Left lung (tissue), 10 donors: ENCODE measurements around the gene MISP. TPM values are rescaled to one million over a fixed set of nuclear protein-coding genes. Genes with fewer than 3 reads are reported as not detected.

Experiments
- ATAC-seq: fragments of 200-7000 bp; cut with Tn5 transposase; one replicate; pipeline ENCODE4 v1.9.1; 2020; ENCODE audit warnings: moderate library complexity
- DNase-seq, 4 donors: peaks; one replicate each; pipeline ENCODE4 v3.0.0-alpha.2; 2013 to 2020
- H3K27ac ChIP-seq, 2 donors: fragments of 200-600 bp; sonication (generic) in 1 of 2; one replicate each; pipeline versions ENCODE4 v1.5.0 to v1.8.0; 2020 to 2021
- H3K27me3 ChIP-seq, 2 donors: fragments of 200-600 bp; sonication (generic) in 1 of 2; one replicate each; pipeline versions ENCODE4 v1.5.0 to v1.8.0; 2020 to 2021
- H3K36me3 ChIP-seq, 2 donors: fragments of 200-600 bp; sonication (generic) in 1 of 2; one replicate each; pipeline versions ENCODE4 v1.5.0 to v1.8.0; 2020 to 2021
- H3K4me1 ChIP-seq, 2 donors: fragments of 200-600 bp; one replicate each; pipeline ENCODE4 v1.8.0; 2021
- H3K4me3 ChIP-seq, 2 donors: fragments of 200-600 bp; sonication (generic) in 1 of 2; one replicate each; pipeline versions ENCODE4 v1.5.0 to v1.8.0; 2020 to 2021; ENCODE audit warnings: mild to moderate bottlenecking in 1 of 2
- H3K9me3 ChIP-seq, 2 donors: fragments of 200-600 bp; sonication (generic) in 1 of 2; one replicate each; pipeline versions ENCODE4 v1.5.0 to v1.8.0; 2020 to 2021
- intact Hi-C, 2 donors: fragments of 100-400 bp; cut with DNase I; formaldehyde crosslinking; loops; one replicate each; pipeline versions ENCODE4 v1.11.2 to v1.14.2; 2022
- polyA plus RNA-seq, 6 donors: library from polyadenylated mRNA; unstranded; fragments of 120-200 nt; gene quantifications; one replicate each; pipeline ENCODE4 v1.2.1, GENCODE V29; 2013; ENCODE audit not compliant: insufficient read length in 6 of 6
- total RNA-seq, 2 donors: library from RNA; stranded (reverse); fragmentation: NEBNext Ultra II Directional; extraction: Animal tissue kit (Norgen Biotek cat#: 25700); gene quantifications; one replicate each; pipeline ENCODE4 v1.2.1, GENCODE V29; 2021
- TF ChIP-seq, protein P1 (sequence below), 2 donors: fragments of 200-600 bp; sonication (generic) in 1 of 2; IDR thresholded peaks; one replicate each; pipeline versions ENCODE4 v1.5.0 to v1.8.0; 2021; ENCODE audit warnings: antibody characterized with exemption in 2 of 2
- donor health status: DM: no; HTN: yes; CAD: no.
- donor health status: DM: no; HTN: no; CAD: no.

MISP gene
- total and polyA plus RNA-seq, 8 donors: 5.8 to 44.0 (median 13.2) TPM

DNA sequence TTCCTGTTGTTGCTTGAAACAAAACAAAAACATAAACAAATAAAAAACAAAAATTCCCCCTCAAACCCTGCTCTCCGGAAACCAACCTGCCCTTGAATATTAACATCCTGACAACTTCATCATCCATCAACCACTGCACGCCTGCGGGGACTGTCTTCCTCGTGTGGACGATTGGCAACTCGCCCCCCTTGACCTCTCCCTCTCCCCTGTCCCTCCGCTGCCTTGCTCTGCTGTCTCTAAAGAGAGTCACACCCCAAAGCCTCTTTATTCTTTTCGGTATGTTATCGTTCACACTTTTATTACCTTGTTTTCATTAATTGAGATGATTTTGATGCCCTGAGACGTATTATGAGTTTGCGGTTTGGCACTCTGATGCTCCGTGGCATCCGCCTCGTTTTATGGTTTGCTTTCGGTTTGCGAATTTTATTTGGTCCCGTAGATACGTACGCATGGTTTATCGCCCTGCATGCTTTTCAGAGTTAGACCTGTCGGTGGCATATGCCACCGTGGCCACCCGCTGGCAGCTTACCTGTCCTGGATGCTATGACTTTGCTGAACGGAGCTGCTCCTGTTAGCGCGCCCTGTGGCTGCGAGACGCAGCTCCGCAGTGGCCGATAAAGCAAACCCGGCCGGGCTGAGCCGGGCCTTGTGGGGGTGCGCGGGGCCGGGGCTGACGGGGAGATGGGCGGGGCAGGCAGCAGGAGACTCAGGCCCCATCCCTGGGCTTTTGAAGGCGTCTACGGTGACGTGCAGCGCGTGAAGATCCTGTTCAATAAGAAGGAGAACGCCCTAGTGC, 56.9 kb downstream of the MISP start:
- Histone ChIP-seq H3K27me3 (no peaks in the 10 kb centered on the region), H3K4me3 (no peak overlapping the region), H3K36me3 (peaks cover 13 to 97% of the 10 kb centered on the region in 2 donors), H3K27ac (no peak overlapping the region), H3K9me3 (no peaks in the 10 kb centered on the region), H3K4me1 (peaks cover 6 to 20% of the 10 kb centered on the region in 2 donors)
- DNase-seq (no peak), ATAC-seq (no peak)
- intact Hi-C loops: no loop called here
- TF ChIP-seq, protein P1, sequence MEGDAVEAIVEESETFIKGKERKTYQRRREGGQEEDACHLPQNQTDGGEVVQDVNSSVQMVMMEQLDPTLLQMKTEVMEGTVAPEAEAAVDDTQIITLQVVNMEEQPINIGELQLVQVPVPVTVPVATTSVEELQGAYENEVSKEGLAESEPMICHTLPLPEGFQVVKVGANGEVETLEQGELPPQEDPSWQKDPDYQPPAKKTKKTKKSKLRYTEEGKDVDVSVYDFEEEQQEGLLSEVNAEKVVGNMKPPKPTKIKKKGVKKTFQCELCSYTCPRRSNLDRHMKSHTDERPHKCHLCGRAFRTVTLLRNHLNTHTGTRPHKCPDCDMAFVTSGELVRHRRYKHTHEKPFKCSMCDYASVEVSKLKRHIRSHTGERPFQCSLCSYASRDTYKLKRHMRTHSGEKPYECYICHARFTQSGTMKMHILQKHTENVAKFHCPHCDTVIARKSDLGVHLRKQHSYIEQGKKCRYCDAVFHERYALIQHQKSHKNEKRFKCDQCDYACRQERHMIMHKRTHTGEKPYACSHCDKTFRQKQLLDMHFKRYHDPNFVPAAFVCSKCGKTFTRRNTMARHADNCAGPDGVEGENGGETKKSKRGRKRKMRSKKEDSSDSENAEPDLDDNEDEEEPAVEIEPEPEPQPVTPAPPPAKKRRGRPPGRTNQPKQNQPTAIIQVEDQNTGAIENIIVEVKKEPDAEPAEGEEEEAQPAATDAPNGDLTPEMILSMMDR (IDR thresholded peaks at IDR 0.05): no peak

DNA sequence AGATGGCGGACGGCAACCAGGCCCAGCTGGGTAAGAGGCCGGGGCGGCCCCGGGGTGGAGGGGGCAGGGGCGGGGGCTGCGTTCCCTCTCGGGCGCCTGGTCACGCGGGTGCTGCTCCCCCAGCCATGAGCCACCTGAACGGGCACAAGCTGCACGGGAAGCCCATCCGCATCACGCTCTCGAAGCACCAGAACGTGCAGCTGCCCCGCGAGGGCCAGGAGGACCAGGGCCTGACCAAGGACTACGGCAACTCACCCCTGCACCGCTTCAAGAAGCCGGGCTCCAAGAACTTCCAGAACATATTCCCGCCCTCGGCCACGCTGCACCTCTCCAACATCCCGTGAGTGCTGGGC, 57.5 kb downstream of the MISP start:
- H3K9me3 ChIP-seq: no peaks in the 10 kb centered on the region
- H3K27ac ChIP-seq: no peak overlapping the region
- intact Hi-C loops: no loop called here
- peaks cover 13 to 97% of the 10 kb centered on the region in 2 donors for H3K36me3 ChIP-seq
- DNase-seq (no peak), ATAC-seq (no peak)
- TF ChIP-seq, protein P1 (IDR thresholded peaks at IDR 0.05): no peak
- H3K4me3 ChIP-seq: no peak overlapping the region
- H3K27me3 ChIP-seq: no peaks in the 10 kb centered on the region
- H3K4me1 ChIP-seq: peaks cover under 1 to 14% of the 10 kb centered on the region in 2 donors

DNA sequence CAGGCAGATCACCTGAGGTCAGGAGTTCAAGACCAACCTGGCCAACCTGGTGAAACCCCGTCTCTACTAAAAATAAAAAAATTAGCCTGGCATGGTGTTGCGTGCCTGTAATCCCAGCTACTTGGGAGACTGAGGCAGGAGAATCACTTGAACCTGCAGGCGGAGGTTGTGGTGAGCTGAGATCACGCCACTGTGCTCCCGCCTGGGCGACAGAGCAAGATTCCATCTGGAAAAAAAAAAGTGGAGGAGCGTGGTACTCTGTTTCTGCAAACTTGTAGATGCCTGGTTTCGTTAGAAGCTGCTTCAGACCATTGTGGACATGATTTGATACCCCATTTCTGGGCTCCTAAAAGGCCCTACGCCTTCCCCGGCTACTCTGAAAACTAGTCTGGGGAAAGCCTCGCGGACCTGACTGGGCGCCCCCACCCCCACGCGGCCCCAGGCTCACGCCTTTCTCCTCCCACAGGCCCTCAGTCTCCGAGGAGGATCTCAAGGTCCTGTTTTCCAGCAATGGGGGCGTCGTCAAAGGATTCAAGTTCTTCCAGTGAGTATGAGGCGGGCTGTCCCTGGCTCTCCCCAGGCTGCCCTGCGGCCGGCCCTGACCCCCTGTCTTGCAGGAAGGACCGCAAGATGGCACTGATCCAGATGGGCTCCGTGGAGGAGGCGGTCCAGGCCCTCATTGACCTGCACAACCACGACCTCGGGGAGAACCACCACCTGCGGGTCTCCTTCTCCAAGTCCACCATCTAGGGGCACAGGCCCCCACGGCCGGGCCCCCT, 59.4 kb downstream of the MISP start:
- no peak for DNase-seq
- peaks cover 7 to 90% of the 10 kb centered on the region in 2 donors for H3K36me3 ChIP-seq

DNA sequence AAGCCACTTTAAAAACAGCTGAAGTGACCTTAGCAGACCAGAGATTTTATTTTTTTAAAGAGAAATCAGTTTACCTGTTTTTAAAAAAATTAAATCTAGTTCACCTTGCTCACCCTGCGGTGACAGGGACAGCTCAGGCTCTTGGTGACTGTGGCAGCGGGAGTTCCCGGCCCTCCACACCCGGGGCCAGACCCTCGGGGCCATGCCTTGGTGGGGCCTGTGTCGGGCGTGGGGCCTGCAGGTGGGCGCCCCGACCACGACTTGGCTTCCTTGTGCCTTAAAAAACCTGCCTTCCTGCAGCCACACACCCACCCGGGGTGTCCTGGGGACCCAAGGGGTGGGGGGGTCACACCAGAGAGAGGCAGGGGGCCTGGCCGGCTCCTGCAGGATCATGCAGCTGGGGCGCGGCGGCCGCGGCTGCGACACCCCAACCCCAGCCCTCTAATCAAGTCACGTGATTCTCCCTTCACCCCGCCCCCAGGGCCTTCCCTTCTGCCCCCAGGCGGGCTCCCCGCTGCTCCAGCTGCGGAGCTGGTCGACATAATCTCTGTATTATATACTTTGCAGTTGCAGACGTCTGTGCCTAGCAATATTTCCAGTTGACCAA, 60.1 kb downstream of the MISP start:
- no peak overlapping the region for H3K4me3 ChIP-seq
- TF ChIP-seq, protein P1 (IDR thresholded peaks at IDR 0.05): no peak
- H3K27me3 ChIP-seq: no peaks in the 10 kb centered on the region
- no peaks in the 10 kb centered on the region for H3K9me3 ChIP-seq
- peaks cover 0 to 4% of the 10 kb centered on the region in 2 donors for H3K4me1 ChIP-seq
- ATAC-seq (no peak), DNase-seq (no peak)
- peaks cover 3 to 88% of the 10 kb centered on the region in 2 donors for H3K36me3 ChIP-seq
- intact Hi-C loops: no loop called here
- H3K27ac ChIP-seq: no peak overlapping the region

More for the DNA sequence above, 59.4 kb downstream of the MISP start:
- no peaks in the 10 kb centered on the region for H3K9me3 ChIP-seq
- ATAC-seq: no peak
- peaks cover 0 to 4% of the 10 kb centered on the region in 2 donors for H3K4me1 ChIP-seq
- no peak overlapping the region for H3K4me3 ChIP-seq
- intact Hi-C loops: no loop called here
- TF ChIP-seq, protein P1 (IDR thresholded peaks at IDR 0.05): no peak
- H3K27me3 ChIP-seq: no peaks in the 10 kb centered on the region
- no peak overlapping the region for H3K27ac ChIP-seq
